ENCODE data around the gene DIP2B.

GRCh38 chr12:50545213-50545612 lies 40.4 kb downstream of the DIP2B start:
- TF ChIP-seq CTCF (IDR thresholded peaks at IDR 0.05; ENCODE audit: low read depth, low read length) (no peak), POLR2A (IDR thresholded peaks at IDR 0.05; ENCODE audit: extremely low read depth, insufficient read length) (no peak), MYC (IDR thresholded peaks at IDR 0.05; ENCODE audit: low read depth, low read length) (no peak)

All from NB4 (cell line).